AG04449 (cell line): ENCODE data around the gene SLC47A2.

Source experiments
- CTCF ChIA-PET: fragments of 350-600 bp; formaldehyde crosslinking; extraction: SDS; loops from one replicate; lab custom pipeline; 2021; ENCODE audit warnings: antibody characterized with exemption; lab: Yijun Ruan, JAX
- POLR2A ChIA-PET: fragments of 400-600, 350-600 bp; formaldehyde crosslinking; extraction: SDS; loops from one replicate; lab custom pipeline; 2020; ENCODE audit warnings: antibody characterized with exemption, inconsistent platforms; lab: Yijun Ruan, JAX
- DNase-seq: peaks from one replicate; pipeline ENCODE4 v3.0.0-alpha.2; 2010; ENCODE audit warnings: low read depth, low spot score
- H3K4me3 ChIP-seq: 2 replicates; pipeline ENCODE4 v1.5.1; 2011; ENCODE audit warnings: low read depth, mild to moderate bottlenecking, control low read depth, low read length
- CTCF ChIP-seq: IDR thresholded peaks from one replicate; pipeline ENCODE4 v1.5.1; 2011; ENCODE audit warnings: mild to moderate bottlenecking, moderate library complexity, low read length, control low read depth, inconsistent platforms; ENCODE audit not compliant: insufficient read depth; ENCODE audit errors: missing control alignments

The SLC47A2 gene

GRCh38 chr17:19656336-19656735 is 60.0 kb downstream of the SLC47A2 start:
- POLR2A ChIA-PET, result no interaction called here
- TF ChIP-seq CTCF, result no peak
- H3K4me3 ChIP-seq, result no peak overlapping the region
- no peak for DNase-seq
- CTCF ChIA-PET, result no interaction called here

GRCh38 chr17:19654896-19655295 is 61.5 kb downstream of the SLC47A2 start:
- POLR2A ChIA-PET, result no interaction called here
- CTCF ChIA-PET, result no interaction called here
- no peak overlapping the region for H3K4me3 ChIP-seq
- no peak for DNase-seq
- TF ChIP-seq CTCF, result no peak

- TF ChIP-seq CTCF, result no peak
- no peak for DNase-seq
- POLR2A ChIA-PET, result no interaction called here
- H3K4me3 ChIP-seq, result no peak overlapping the region
- CTCF ChIA-PET, result no interaction called here
Observed at GRCh38 chr17:19654342-19654886, 62.0 kb downstream of the SLC47A2 start.

GRCh38 chr17:19652595-19652994 is 63.8 kb downstream of the SLC47A2 start:
- POLR2A ChIA-PET, result no interaction called here
- TF ChIP-seq CTCF, result no peak
- CTCF ChIA-PET, result interaction anchor here (0.9 to 2.2 kb wide), 5 partner anchors 9 to 114 kb away, joined by 3 to 8 read pairs (median 4); no protein-coding TSS in a partner anchor
- H3K4me3 ChIP-seq, result no peak overlapping the region
- no peak for DNase-seq

GRCh38 chr17:19651451-19652238 is 64.7 kb downstream of the SLC47A2 start:
- TF ChIP-seq CTCF, result no peak
- POLR2A ChIA-PET, result no interaction called here
- CTCF ChIA-PET, result interaction anchor here (0.9 to 2.2 kb wide), 3 partner anchors 11 to 111 kb away, joined by 3 to 8 read pairs (median 3); no protein-coding TSS in a partner anchor
- no peak for DNase-seq
- no peak overlapping the region for H3K4me3 ChIP-seq

GRCh38 chr17:19650826-19651225 is 65.6 kb downstream of the SLC47A2 start:
- no peak for TF ChIP-seq CTCF
- H3K4me3 ChIP-seq, result no peak overlapping the region
- ChIA-PET POLR2A (no interaction called here), CTCF (no interaction called here)
- peak; percentile 26 for DNase-seq
